ENCODE measurements around the gene PLEKHH2. TPM values are rescaled to one million over a fixed set of nuclear protein-coding genes. Genes with fewer than 3 reads are reported as not detected.

The PLEKHH2 gene
- polyA plus RNA-seq, 1 of the 3 experiments (the other 2 are of a cell fraction) = 1.9 TPM

- no peaks in the 10 kb centered on the region for H3K27me3 ChIP-seq (ENCODE audit: insufficient read depth)
- ChIA-PET POLR2A (no interaction called here), CTCF (interaction anchor here (0.6 to 1.8 kb wide), 7 partner anchors 8 to 361 kb away, joined by 3 to 7 read pairs (median 4); partner anchors contain the start of gene THADA)
Measured at GRCh38 chr2:43616967-43617680, 19.9 kb upstream of the PLEKHH2 start.

More at GRCh38 chr2:43616967-43617680, 19.9 kb upstream of the PLEKHH2 start:
- no peaks in the 10 kb centered on the region for H4K20me1 ChIP-seq (ENCODE audit: insufficient read depth)
- WGBS (ENCODE audit: low lambda C conversion rate) = 62% methylated on average over 5 of the region's 5 CpGs
- no peak overlapping the region for H3K27ac ChIP-seq (ENCODE audit: low read depth in 2 of 2, low read length in 1 of 2)
- H2AFZ ChIP-seq (ENCODE audit: low read depth) = no peak overlapping the region
- no peak for TF ChIP-seq TCF12 (IDR thresholded peaks at IDR 0.05)
- no peak for TF ChIP-seq ZBTB33 (IDR thresholded peaks at IDR 0.05; ENCODE audit: borderline replicate concordance, low read depth)
- no peak for TF ChIP-seq MAX (IDR thresholded peaks at IDR 0.05; ENCODE audit: low read depth)
- no peak for TF ChIP-seq GABPA (IDR thresholded peaks at IDR 0.05; ENCODE audit: low read depth)
- no peak for TF ChIP-seq SMC3 (IDR thresholded peaks at IDR 0.05; ENCODE audit: low read depth, low read length)
- TF ChIP-seq, protein P1, sequence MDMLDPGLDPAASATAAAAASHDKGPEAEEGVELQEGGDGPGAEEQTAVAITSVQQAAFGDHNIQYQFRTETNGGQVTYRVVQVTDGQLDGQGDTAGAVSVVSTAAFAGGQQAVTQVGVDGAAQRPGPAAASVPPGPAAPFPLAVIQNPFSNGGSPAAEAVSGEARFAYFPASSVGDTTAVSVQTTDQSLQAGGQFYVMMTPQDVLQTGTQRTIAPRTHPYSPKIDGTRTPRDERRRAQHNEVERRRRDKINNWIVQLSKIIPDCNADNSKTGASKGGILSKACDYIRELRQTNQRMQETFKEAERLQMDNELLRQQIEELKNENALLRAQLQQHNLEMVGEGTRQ (IDR thresholded peaks at IDR 0.05; ENCODE audit: borderline replicate concordance, low read depth, low read length) = no peak
- no peak for TF ChIP-seq NFIC (IDR thresholded peaks at IDR 0.05; ENCODE audit: borderline replicate concordance)
- TF ChIP-seq FOXM1 (IDR thresholded peaks at IDR 0.05; ENCODE audit: low read depth) = no peak
- TF ChIP-seq ELF1 (IDR thresholded peaks at IDR 0.05) = no peak
- TF ChIP-seq POLR2AphosphoS5 (IDR thresholded peaks at IDR 0.05; ENCODE audit: low read depth, low read length) = no peak
- TF ChIP-seq TAF1 (IDR thresholded peaks at IDR 0.05; ENCODE audit: borderline replicate concordance, low read depth, low read length) = no peak
- no peak for TF ChIP-seq YY1 (IDR thresholded peaks at IDR 0.05; ENCODE audit: low read depth)
- TF ChIP-seq, protein P2, sequence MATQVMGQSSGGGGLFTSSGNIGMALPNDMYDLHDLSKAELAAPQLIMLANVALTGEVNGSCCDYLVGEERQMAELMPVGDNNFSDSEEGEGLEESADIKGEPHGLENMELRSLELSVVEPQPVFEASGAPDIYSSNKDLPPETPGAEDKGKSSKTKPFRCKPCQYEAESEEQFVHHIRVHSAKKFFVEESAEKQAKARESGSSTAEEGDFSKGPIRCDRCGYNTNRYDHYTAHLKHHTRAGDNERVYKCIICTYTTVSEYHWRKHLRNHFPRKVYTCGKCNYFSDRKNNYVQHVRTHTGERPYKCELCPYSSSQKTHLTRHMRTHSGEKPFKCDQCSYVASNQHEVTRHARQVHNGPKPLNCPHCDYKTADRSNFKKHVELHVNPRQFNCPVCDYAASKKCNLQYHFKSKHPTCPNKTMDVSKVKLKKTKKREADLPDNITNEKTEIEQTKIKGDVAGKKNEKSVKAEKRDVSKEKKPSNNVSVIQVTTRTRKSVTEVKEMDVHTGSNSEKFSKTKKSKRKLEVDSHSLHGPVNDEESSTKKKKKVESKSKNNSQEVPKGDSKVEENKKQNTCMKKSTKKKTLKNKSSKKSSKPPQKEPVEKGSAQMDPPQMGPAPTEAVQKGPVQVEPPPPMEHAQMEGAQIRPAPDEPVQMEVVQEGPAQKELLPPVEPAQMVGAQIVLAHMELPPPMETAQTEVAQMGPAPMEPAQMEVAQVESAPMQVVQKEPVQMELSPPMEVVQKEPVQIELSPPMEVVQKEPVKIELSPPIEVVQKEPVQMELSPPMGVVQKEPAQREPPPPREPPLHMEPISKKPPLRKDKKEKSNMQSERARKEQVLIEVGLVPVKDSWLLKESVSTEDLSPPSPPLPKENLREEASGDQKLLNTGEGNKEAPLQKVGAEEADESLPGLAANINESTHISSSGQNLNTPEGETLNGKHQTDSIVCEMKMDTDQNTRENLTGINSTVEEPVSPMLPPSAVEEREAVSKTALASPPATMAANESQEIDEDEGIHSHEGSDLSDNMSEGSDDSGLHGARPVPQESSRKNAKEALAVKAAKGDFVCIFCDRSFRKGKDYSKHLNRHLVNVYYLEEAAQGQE (IDR thresholded peaks at IDR 0.05; ENCODE audit: low read depth, low read length) = no peak
- TF ChIP-seq FOXJ3 (CRISPR knock-in tag; IDR thresholded peaks at IDR 0.05) = no peak
- TF ChIP-seq IRF3 (IDR thresholded peaks at IDR 0.05; ENCODE audit: low read depth, low read length) = no peak
- no peak for TF ChIP-seq JUND (IDR thresholded peaks at IDR 0.05)
- TF ChIP-seq PBX3 (IDR thresholded peaks at IDR 0.05) = no peak
- no peak for TF ChIP-seq TEAD4 (IDR thresholded peaks at IDR 0.05; ENCODE audit: borderline replicate concordance, insufficient read depth)
- no peak for TF ChIP-seq EP300 (IDR thresholded peaks at IDR 0.05; ENCODE audit: borderline replicate concordance in 1 of 2, low read depth in 1 of 2, low read length in 1 of 2)
- no peak for TF ChIP-seq FOSL2 (IDR thresholded peaks at IDR 0.05; ENCODE audit: borderline replicate concordance, low read depth)
- DNase-seq = no peak
- H3K79me2 ChIP-seq (ENCODE audit: insufficient read depth) = no peaks in the 10 kb centered on the region
- H3K9me2 ChIP-seq = no peaks in the 10 kb centered on the region
- H3K36me3 ChIP-seq (replicated peaks in 1 of 2; ENCODE audit: control insufficient read depth in 1 of 2, insufficient read depth in 2 of 2, low read length in 1 of 2) = no peaks in the 10 kb centered on the region
- no peak overlapping the region for H3K9ac ChIP-seq
- no peaks in the 10 kb centered on the region for H3K9me3 ChIP-seq
- peaks cover 4% of the 10 kb centered on the region for H3F3A ChIP-seq (replicated peaks; ENCODE audit: insufficient read depth)
- no peak overlapping the region for H3K4me2 ChIP-seq
- H3K4me1 ChIP-seq (ENCODE audit: control insufficient read depth in 1 of 2, insufficient read depth in 2 of 2, low read depth in 1 of 2, low read length in 1 of 2) = no peaks in the 10 kb centered on the region
- H3K4me3 ChIP-seq (ENCODE audit: low read depth in 2 of 2, low read length in 1 of 2) = no peak overlapping the region
